DOHH2 (cell line): ENCODE results near the gene ONECUT1.

Experiments
- EZH2phosphoT487 ChIP-seq: fragments of 200-600 bp; sonication (generic); IDR thresholded peaks from 2 replicates; pipeline ENCODE4 v1.6.1; 2017; ENCODE audit warnings: borderline replicate concordance, mild to moderate bottlenecking, antibody characterized with exemption, low read length, moderate library complexity, mixed read lengths
- TF ChIP-seq, protein P1 (sequence below): fragments of 200-600 bp; sonication (generic); IDR thresholded peaks from one replicate; pipeline ENCODE4 v1.5.1; 2014; ENCODE audit warnings: antibody characterized with exemption, mild to moderate bottlenecking, low read depth, low read length; ENCODE audit not compliant: poor library complexity, severe bottlenecking

DNA sequence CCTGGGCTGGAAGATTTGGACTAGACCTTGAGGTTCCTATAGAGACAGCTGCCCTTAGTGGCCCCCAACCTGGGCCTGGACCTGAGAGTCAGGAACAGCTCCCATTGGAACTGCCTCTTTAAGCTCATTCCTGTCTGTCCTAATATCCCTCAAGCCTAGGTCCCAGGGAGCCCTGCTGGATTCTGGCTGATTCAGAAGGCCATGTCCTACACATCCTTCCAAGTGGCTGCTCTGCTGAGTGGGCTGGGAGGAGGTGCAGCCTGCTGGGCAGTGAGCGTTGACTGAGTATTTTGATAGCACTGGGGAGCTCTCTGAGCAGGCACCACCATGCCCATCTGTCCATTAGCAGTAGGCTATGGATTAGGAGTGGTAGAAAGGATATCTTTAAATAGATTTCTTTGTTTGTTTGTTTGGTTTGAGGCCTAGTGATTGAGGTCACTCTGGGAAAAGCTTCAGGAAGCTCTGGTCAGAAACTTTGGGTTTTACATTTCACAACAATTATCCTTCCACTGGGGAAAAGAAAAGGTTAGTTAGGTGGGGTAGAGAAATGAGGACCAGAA is 56.4 kb downstream of the ONECUT1 start:
- TF ChIP-seq, protein P1, sequence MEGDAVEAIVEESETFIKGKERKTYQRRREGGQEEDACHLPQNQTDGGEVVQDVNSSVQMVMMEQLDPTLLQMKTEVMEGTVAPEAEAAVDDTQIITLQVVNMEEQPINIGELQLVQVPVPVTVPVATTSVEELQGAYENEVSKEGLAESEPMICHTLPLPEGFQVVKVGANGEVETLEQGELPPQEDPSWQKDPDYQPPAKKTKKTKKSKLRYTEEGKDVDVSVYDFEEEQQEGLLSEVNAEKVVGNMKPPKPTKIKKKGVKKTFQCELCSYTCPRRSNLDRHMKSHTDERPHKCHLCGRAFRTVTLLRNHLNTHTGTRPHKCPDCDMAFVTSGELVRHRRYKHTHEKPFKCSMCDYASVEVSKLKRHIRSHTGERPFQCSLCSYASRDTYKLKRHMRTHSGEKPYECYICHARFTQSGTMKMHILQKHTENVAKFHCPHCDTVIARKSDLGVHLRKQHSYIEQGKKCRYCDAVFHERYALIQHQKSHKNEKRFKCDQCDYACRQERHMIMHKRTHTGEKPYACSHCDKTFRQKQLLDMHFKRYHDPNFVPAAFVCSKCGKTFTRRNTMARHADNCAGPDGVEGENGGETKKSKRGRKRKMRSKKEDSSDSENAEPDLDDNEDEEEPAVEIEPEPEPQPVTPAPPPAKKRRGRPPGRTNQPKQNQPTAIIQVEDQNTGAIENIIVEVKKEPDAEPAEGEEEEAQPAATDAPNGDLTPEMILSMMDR: no peak
- no peak for TF ChIP-seq EZH2phosphoT487
